ENCODE data around the gene HSD17B7. TPM values are rescaled to one million over a fixed set of nuclear protein-coding genes. Genes with fewer than 3 reads are reported as not detected.

HSD17B7 gene
- total and polyA plus RNA-seq, 2 donors (not counting 1 experiment from before 2014, with no cell fraction given): 38.9 to 41.5 TPM

- Mint-ChIP-seq H3K4me3 (no peak overlapping the region), H3K27me3 (peaks cover 3% of the 10 kb centered on the region), H3K27ac (no peak overlapping the region), H3K4me1 (no peaks in the 10 kb centered on the region), H3K9me3 (ENCODE audit: insufficient read depth) (no peaks in the 10 kb centered on the region)
- 90% methylated on average over 3 of the region's 3 CpGs for WGBS (ENCODE audit: insufficient coverage)
- H3K4me3 ChIP-seq (ENCODE audit: control extremely low read depth in 1 of 5, extremely low read depth in 1 of 5, insufficient read depth in 1 of 5, low read depth in 2 of 5, low read length in 4 of 5): no peak overlapping the region
- ChIA-PET POLR2A (no interaction called here), CTCF (no interaction called here)
- DNase-seq: no peak
- no peaks in the 10 kb centered on the region for H3K9me3 ChIP-seq (ENCODE audit: control extremely low read depth in 1 of 3, control insufficient read depth in 2 of 3, insufficient read depth in 1 of 3, low read length in 2 of 3)
- no peak overlapping the region for H2AFZ ChIP-seq (ENCODE audit: insufficient read depth, low read depth, low read length, poor library complexity, severe bottlenecking)
- no peaks in the 10 kb centered on the region for H4K20me1 ChIP-seq (ENCODE audit: control insufficient read depth, insufficient read depth, low read length, poor library complexity, severe bottlenecking)
- no peaks in the 10 kb centered on the region for H3K4me1 ChIP-seq (ENCODE audit: control insufficient read depth in 2 of 2, insufficient read depth in 2 of 2, low read length in 2 of 2)
- H3K27me3 ChIP-seq (replicated peaks in 1 of 4; ENCODE audit: control extremely low read depth in 1 of 4, control insufficient read depth in 3 of 4, insufficient read depth in 4 of 4, low read length in 3 of 4): no peaks in the 10 kb centered on the region
- no peaks in the 10 kb centered on the region for H3K36me3 ChIP-seq (replicated peaks in 1 of 2; ENCODE audit: control extremely low read depth in 1 of 2, control insufficient read depth in 1 of 2, extremely low read depth in 1 of 2, insufficient read depth in 2 of 2, low read length in 1 of 2)
- TF ChIP-seq EZH2 (IDR thresholded peaks at IDR 0.05; ENCODE audit: borderline replicate concordance, insufficient read depth, low read depth, low read length, poor library complexity, severe bottlenecking): no peak
- no peak for TF ChIP-seq CTCF (IDR thresholded peaks at IDR 0.05)
- no peak overlapping the region for H3K9ac ChIP-seq (ENCODE audit: low read length)
- intact Hi-C loops (cut with micrococcal nuclease): no loop called here
- H3K4me2 ChIP-seq (replicated peaks; ENCODE audit: low read depth, low read length, poor library complexity, severe bottlenecking): no peak overlapping the region
- ATAC-seq (ENCODE audit: low read depth): no peak
- H3K79me2 ChIP-seq (ENCODE audit: control insufficient read depth, insufficient read depth, low read length): no peaks in the 10 kb centered on the region
- no peak overlapping the region for H3K27ac ChIP-seq (ENCODE audit: low read length in 2 of 2)
These were observed 35.2 kb upstream of the HSD17B7 start for GRCh38 chr1:162755306-162755705.

- ChIA-PET CTCF (no interaction called here), POLR2A (no interaction called here)
- no peak overlapping the region for H3K9ac ChIP-seq (ENCODE audit: low read length)
- H4K20me1 ChIP-seq (ENCODE audit: control insufficient read depth, insufficient read depth, low read length, poor library complexity, severe bottlenecking): no peaks in the 10 kb centered on the region
- H3K4me2 ChIP-seq (replicated peaks; ENCODE audit: low read depth, low read length, poor library complexity, severe bottlenecking): no peak overlapping the region
- Mint-ChIP-seq H3K4me3 (no peak overlapping the region), H3K27ac (no peak overlapping the region), H3K9me3 (ENCODE audit: insufficient read depth) (no peaks in the 10 kb centered on the region), H3K27me3 (peaks cover 3% of the 10 kb centered on the region), H3K4me1 (no peaks in the 10 kb centered on the region)
- no peaks in the 10 kb centered on the region for H3K4me1 ChIP-seq (ENCODE audit: control insufficient read depth in 2 of 2, insufficient read depth in 2 of 2, low read length in 2 of 2)
- no peaks in the 10 kb centered on the region for H3K79me2 ChIP-seq (ENCODE audit: control insufficient read depth, insufficient read depth, low read length)
- no peaks in the 10 kb centered on the region for H3K27me3 ChIP-seq (replicated peaks in 1 of 4; ENCODE audit: control extremely low read depth in 1 of 4, control insufficient read depth in 3 of 4, insufficient read depth in 4 of 4, low read length in 3 of 4)
- no peak overlapping the region for H3K4me3 ChIP-seq (ENCODE audit: control extremely low read depth in 1 of 5, extremely low read depth in 1 of 5, insufficient read depth in 1 of 5, low read depth in 2 of 5, low read length in 4 of 5)
- no peak for DNase-seq
- whole genome bisulfite sequencing (ENCODE audit: insufficient coverage): 80% methylated on average over 1 of the region's 5 CpGs
- intact Hi-C loops (cut with micrococcal nuclease): no loop called here
- H3K27ac ChIP-seq (ENCODE audit: low read length in 2 of 2): no peak overlapping the region
- H3K9me3 ChIP-seq (ENCODE audit: control extremely low read depth in 1 of 3, control insufficient read depth in 2 of 3, insufficient read depth in 1 of 3, low read length in 2 of 3): no peaks in the 10 kb centered on the region
- TF ChIP-seq CTCF (IDR thresholded peaks at IDR 0.05) (no peak), EZH2 (IDR thresholded peaks at IDR 0.05; ENCODE audit: borderline replicate concordance, insufficient read depth, low read depth, low read length, poor library complexity, severe bottlenecking) (no peak)
- no peaks in the 10 kb centered on the region for H3K36me3 ChIP-seq (replicated peaks in 1 of 2; ENCODE audit: control extremely low read depth in 1 of 2, control insufficient read depth in 1 of 2, extremely low read depth in 1 of 2, insufficient read depth in 2 of 2, low read length in 1 of 2)
- H2AFZ ChIP-seq (ENCODE audit: insufficient read depth, low read depth, low read length, poor library complexity, severe bottlenecking): no peak overlapping the region
- no peak for ATAC-seq (ENCODE audit: low read depth)
These were observed 34.0 kb upstream of the HSD17B7 start for GRCh38 chr1:162756523-162756922.

Data from B cell (primary cell).